Liver (tissue), 3 donors: ENCODE results near the gene SSNA1.

Experiments used
- ATF3 ChIP-seq: IDR thresholded peaks from 2 replicates; pipeline ENCODE4 v1.6.1; 2016; ENCODE audit warnings: antibody characterized with exemption
- CTCF ChIP-seq: fragments of 150-350 bp; IDR thresholded peaks from 2 replicates; pipeline ENCODE4 v1.5.1; 2017; ENCODE audit warnings: improper control_type of control experiment, low read depth, low read length; ENCODE audit not compliant: missing input control
- EGR1 ChIP-seq, 2 donors: IDR thresholded peaks; 2 replicates each; pipeline ENCODE4 v1.6.1; 2016 to 2018; ENCODE audit warnings: antibody characterized with exemption in 2 of 2, low read depth in 2 of 2
- GABPA ChIP-seq, 2 donors: IDR thresholded peaks in 1 of 2; conservative IDR thresholded peaks in 1 of 2; 2 replicates each; pipeline ENCODE4 v1.6.1; 2016; ENCODE audit warnings: antibody characterized with exemption in 2 of 2, mild to moderate bottlenecking in 1 of 2, moderate library complexity in 1 of 2
- HNF4G ChIP-seq: IDR thresholded peaks from 2 replicates; pipeline ENCODE4 v1.6.1; 2016; ENCODE audit warnings: antibody characterized with exemption
- MAX ChIP-seq: IDR thresholded peaks from 2 replicates; pipeline ENCODE4 v1.6.1; 2016; ENCODE audit warnings: antibody characterized with exemption
- NR2F2 ChIP-seq: IDR thresholded peaks from 2 replicates; pipeline ENCODE4 v1.6.1; 2016; ENCODE audit warnings: antibody characterized with exemption
- RAD21 ChIP-seq, 2 donors: IDR thresholded peaks; 2 replicates each; pipeline ENCODE4 v1.6.1; 2016; ENCODE audit warnings: antibody characterized with exemption in 2 of 2, mild to moderate bottlenecking in 2 of 2
- REST ChIP-seq: IDR thresholded peaks from 2 replicates; pipeline ENCODE4 v1.6.1; 2016; ENCODE audit warnings: antibody characterized with exemption, mild to moderate bottlenecking
- SP1 ChIP-seq: IDR thresholded peaks from 2 replicates; pipeline ENCODE4 v1.6.1; 2018; ENCODE audit warnings: antibody characterized with exemption, mild to moderate bottlenecking
- TAF1 ChIP-seq: conservative IDR thresholded peaks from 2 replicates; pipeline ENCODE4 v1.6.1; 2016; ENCODE audit warnings: antibody characterized with exemption, mild to moderate bottlenecking
- ZBTB33 ChIP-seq: IDR thresholded peaks from 2 replicates; pipeline ENCODE4 v1.6.1; 2016; ENCODE audit warnings: antibody characterized with exemption
- donor health status: healthy.
- donor health status: healthy.

- no peak for TF ChIP-seq EGR1 (IDR thresholded peaks at IDR 0.05; ENCODE audit: low read depth in 2 of 2)
- no peak for TF ChIP-seq MAX
- no peak for TF ChIP-seq CTCF
- TF ChIP-seq RAD21 (IDR thresholded peaks at IDR 0.05) = no peak
- no peak for TF ChIP-seq TAF1
- no peak for TF ChIP-seq ATF3
- no peak for TF ChIP-seq GABPA (IDR thresholded peaks at IDR 0.05 in 1 of 2, conservative IDR thresholded peaks at IDR 0.05 in 1 of 2)
- no peak for TF ChIP-seq NR2F2
- TF ChIP-seq SP1 = no peak
- no peak for TF ChIP-seq REST
- no peak for TF ChIP-seq HNF4G
- no peak for TF ChIP-seq ZBTB33
Measured at GRCh38 chr9:137164370-137165249, 23.9 kb upstream of the SSNA1 start.
